Measurements from ENCODE around the gene B3GALT5.

Gene B3GALT5

GRCh38 chr21:39645331-39645730, 32.6 kb downstream of the B3GALT5 start:
- no peak for DNase-seq (ENCODE audit: low read depth)

GRCh38 chr21:39647476-39647875, 34.7 kb downstream of the B3GALT5 start:
- peak; percentile 85 for DNase-seq (ENCODE audit: low read depth)

GRCh38 chr21:39648879-39649278, 36.1 kb downstream of the B3GALT5 start:
- DNase-seq (ENCODE audit: low read depth): no peak

- DNase-seq (ENCODE audit: low read depth): no peak
Observed at GRCh38 chr21:39649526-39649925, 36.8 kb downstream of the B3GALT5 start.

- no peak for DNase-seq (ENCODE audit: low read depth)
Observed at GRCh38 chr21:39650306-39650705, 37.6 kb downstream of the B3GALT5 start.

GRCh38 chr21:39650801-39651200, 38.1 kb downstream of the B3GALT5 start:
- no peak for DNase-seq (ENCODE audit: low read depth)

GRCh38 chr21:39651206-39651605, 38.5 kb downstream of the B3GALT5 start:
- DNase-seq (ENCODE audit: low read depth): no peak

- no peak for DNase-seq (ENCODE audit: low read depth)
Observed at GRCh38 chr21:39654951-39655350, 42.2 kb downstream of the B3GALT5 start.

- no peak for DNase-seq (ENCODE audit: low read depth)
Observed at GRCh38 chr21:39655589-39655988, 42.8 kb downstream of the B3GALT5 start.

GRCh38 chr21:39656209-39656608, 43.5 kb downstream of the B3GALT5 start:
- DNase-seq (ENCODE audit: low read depth): no peak

GRCh38 chr21:39657091-39657689, 44.5 kb downstream of the B3GALT5 start:
- no peak for DNase-seq (ENCODE audit: low read depth)

GRCh38 chr21:39658066-39658465, 45.3 kb downstream of the B3GALT5 start:
- no peak for DNase-seq (ENCODE audit: low read depth)

- DNase-seq (ENCODE audit: low read depth): no peak
Observed at GRCh38 chr21:39659070-39659815, 46.5 kb downstream of the B3GALT5 start.

GRCh38 chr21:39660191-39660980, 47.6 kb downstream of the B3GALT5 start:
- peak; percentile 85 for DNase-seq (ENCODE audit: low read depth)

- DNase-seq (ENCODE audit: low read depth): no peak
Observed at GRCh38 chr21:39661121-39661520, 48.4 kb downstream of the B3GALT5 start.

GRCh38 chr21:39661740-39662139, 49.0 kb downstream of the B3GALT5 start:
- DNase-seq (ENCODE audit: low read depth): no peak

GRCh38 chr21:39662411-39662953, 49.7 kb downstream of the B3GALT5 start:
- DNase-seq (ENCODE audit: low read depth): no peak

GRCh38 chr21:39663066-39663465, 50.3 kb downstream of the B3GALT5 start:
- DNase-seq (ENCODE audit: low read depth): no peak

- no peak for DNase-seq (ENCODE audit: low read depth)
Observed at GRCh38 chr21:39663742-39664492, 51.2 kb downstream of the B3GALT5 start.

GRCh38 chr21:39664586-39664985, 51.8 kb downstream of the B3GALT5 start:
- DNase-seq (ENCODE audit: low read depth): no peak

GRCh38 chr21:39666026-39666425, 53.3 kb downstream of the B3GALT5 start:
- DNase-seq (ENCODE audit: low read depth): no peak

All from ELR (cell line).